GM19193 (cell line): ENCODE data around the gene VSIR.

ENCODE experiments used
- POLR2A ChIP-seq: IDR thresholded peaks from 4 replicates; pipeline ENCODE4 v1.6.1; 2011; ENCODE audit not compliant: insufficient read depth, insufficient read length; ENCODE audit errors: extremely low read depth

VSIR gene

DNA sequence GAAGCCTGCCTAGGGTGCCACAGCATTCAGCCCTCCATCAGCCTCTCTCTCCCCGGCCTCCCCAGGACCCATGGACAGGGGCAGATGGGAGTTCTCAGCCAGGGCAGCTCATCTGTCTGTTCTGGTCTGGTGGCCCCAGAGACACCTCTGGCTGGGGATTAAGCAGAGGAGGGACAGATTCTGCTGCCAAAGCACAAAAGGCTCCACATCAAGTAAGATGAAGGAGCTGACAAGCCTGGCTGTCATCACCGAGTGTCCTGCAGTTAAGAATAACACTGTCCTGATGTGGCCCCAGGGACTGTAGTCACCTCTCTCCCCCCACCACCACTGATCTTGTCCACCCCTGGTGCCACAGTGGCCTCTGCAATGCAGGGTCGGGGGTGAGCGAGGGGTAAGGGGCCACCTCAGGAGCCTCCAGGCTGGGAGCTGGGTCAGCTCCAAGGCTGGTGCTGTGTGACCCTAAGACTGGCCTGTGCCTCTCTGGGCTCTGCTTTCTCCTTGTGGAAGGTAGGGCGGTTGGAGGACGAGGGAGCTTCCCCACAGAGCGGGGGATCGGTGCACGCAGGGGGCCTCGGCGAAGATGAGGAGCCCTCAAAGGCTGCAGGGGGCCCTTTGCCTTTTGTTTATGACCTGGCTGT, 72.5 kb downstream of the VSIR start:
- no peak for TF ChIP-seq POLR2A

DNA sequence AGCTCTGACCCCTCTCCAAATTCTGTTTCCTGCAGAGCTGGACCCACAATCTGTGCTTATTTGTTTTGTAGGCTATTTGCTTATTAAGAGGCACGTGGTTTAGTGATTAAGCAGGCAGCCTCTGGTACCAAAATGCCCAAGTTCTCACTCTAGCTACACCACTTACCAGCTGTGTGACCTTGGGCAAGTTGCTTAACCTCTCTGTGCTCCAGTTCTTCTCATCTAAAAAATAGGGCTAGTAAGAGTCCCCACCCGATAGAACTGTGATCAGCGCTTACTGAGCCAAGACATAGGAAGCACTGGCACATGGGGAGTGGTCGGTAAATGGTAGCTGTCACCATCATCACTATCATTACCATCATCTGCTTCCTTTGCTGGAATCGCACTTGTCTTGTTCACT, 74.6 kb downstream of the VSIR start:
- no peak for TF ChIP-seq POLR2A

DNA sequence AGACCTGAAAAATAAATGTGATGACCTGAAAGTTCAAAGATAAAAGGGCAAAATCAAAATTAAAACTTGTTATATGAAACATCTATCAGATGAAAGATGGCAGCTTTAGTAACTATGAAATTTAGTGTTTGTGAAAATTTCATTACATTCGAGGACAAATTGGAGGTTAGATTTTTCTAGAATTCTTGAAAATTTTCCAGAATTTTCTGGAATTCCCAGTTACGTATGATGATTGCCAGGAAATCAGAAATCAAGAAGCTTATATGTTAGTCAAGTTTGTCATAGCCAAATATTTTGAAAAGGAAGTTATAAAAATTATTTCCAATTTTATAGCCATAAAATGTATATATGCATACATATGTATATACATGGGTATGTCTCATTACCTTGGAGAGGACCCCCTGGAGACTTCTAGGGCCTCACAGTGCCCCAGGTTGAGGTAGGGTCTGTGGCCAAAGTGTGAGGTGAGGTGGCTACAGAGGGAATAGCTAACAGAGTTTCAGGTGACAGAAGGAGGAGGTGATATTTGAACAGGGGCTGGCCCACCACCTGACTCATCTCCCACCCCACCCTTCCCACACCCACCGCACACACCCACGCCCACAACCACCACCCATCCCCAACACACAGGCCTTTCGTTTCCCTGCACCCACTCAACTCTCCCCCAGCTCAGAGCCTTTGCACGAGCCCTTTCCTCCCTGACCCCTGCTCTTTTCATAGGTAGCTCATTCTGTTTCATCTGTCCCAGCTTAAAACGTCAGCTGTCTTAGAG, 75.2 kb downstream of the VSIR start:
- TF ChIP-seq POLR2A = no peak
